Stimulated activated CD4-positive, alpha-beta T cell treated with anti-CD3 and anti-CD28 coated beads, Interleukin-4, amount 100 ng/mL, for 48 hours (primary cell): ENCODE data around the gene ARHGAP23.
"Not testable (repeated sequence)": the region's sequence is repeated elsewhere in the genome, so short reads cannot be mapped to it uniquely, and the experiment has no call there.

Experiments used
- DNase-seq, 2 donors: peaks; one replicate each; pipeline ENCODE4 v3.0.0-alpha.2; 2020; ENCODE audit warnings: low read depth in 2 of 2

ARHGAP23 gene

DNA sequence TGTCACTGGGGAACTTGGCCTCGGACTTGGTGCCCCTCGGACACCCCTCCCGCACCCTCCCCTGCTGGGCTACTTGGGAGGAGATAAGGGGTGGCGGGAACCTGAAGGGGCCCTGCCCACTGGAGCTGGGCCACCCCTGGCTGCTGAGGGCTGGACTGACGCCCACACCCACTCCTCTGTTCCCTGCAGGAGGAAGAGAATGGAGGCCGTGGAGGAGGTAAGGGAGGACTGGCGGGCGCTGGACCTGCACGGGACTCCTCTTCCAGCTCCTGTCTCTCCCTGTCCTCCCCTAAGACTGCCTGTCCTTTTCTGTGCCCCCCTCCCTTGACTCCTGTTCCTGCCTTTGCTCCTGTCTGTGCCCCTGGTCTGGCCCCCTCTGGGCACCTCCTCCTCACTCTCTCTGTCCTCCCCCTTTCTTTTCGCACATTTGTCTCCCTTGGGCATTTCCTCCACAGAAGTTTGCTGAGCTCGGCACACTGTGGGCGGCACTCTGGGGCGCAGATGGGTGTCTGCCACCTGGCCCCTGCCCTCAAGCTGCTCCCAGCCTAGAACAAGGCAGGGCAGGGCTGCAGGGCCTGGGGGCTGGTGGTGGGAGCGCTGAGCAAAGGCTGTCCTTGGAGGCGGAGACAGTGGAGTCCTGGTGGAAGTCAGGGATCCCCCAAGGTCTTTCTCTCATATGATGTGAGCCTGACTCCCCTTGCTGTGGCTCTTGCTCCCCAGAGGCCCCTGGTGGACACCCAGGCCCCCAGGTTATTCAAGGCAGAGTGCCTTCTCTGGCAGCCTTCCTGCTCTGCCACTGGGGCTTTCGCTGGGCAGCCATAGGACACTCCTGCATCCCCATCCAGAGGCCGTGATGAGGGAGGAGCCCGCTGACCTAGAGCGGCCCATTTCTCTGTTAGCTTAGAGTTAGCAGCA, 32.7 kb downstream of the ARHGAP23 start:
- no peak for DNase-seq

DNA sequence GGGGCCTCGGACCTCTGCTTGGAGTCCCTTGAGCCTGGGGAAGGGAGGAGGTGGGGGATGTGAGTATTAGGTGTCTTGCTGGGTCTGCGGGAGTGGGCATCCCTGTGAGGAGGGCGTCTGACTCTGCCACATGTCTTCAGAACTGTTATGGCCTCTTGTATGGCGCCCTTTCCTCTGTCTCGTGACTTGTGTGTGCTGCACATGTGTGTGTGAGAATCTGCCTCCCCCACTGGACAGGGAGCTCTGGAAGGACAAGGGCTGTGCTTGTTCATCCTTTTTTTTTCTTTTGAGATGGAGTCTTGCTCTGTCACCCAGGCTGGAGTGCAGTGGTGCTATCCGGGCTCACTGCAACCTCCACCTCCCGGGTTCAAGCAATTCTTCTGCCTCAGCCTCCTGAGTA, 33.4 kb downstream of the ARHGAP23 start:
- no peak for DNase-seq

DNA sequence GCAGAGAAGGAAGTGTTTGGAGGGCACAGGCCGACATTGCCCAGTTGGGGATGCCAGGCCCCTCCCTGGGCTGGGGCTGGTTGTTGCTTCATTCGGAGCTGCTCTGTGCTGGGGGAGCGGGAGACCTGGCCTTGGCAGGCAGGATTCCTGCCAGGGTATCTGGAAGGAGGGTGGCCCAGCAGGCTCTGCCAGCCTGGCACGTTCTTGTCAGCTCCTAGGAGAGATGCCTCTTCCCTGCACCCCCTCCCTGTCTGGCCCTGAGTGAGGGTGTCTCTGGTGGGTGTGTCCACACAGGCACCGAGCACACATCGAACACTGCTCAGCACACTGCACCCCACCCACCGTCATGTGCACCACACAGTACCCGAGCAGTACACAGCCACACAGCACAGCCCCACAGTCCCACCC, 35.2 kb downstream of the ARHGAP23 start:
- DNase-seq, result no peak

DNA sequence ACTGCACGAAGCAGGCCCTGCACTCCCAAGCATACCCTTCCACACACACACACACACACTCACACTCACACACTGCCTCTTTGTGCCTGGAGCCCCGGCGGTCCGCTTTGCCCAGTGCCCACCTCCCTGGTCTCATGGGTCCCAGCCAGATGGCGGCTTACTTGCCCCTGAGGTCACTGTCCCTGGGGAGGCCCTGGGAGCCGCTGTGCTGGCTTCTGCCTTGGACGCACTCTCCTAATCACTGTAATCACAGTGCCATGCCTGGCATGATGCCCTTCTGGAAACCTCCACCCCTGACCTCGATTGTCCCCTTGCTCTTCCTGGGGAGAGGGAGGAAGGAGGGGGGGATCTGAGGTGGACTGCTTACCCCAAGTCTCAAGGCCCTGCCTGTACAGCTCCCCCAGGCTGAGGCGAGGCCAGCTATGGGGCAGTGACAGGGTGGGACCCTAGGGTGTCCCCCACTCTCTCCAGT, 36.0 kb downstream of the ARHGAP23 start:
- no peak for DNase-seq

DNA sequence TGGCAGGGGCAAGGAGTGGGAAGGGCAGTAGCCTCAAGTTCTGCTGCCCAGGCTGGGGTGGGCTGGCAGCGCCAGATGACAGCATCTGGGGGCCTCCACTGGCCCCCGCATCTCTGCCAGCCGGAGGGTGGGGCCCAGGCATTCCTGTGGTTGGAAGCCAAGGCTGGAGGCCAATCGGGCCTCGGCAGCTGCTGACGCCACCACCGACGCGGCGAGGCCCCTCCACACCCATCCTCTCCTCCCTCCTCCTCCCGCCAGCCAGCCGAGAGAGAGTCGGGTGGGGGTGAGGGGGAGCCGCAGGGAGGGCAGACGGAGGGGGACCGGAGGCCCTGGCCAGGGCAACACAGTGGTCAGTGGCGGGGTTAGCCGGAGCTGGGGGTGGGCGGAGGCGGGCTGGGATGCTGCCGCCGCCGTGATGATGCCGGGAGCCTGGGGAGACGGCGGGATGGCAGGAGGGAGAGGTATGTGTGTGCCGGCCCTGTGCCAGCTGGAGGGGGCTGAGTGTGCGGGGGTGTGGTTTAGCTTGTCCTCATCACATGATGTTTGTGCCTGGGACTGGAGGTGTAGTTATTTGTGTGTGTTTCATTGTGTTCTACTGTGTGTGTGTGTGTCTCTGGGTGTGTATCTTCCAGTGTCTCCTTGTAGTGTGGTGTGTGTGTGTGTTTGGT, 36.6 kb downstream of the ARHGAP23 start:
- DNase-seq, result no peak

DNA sequence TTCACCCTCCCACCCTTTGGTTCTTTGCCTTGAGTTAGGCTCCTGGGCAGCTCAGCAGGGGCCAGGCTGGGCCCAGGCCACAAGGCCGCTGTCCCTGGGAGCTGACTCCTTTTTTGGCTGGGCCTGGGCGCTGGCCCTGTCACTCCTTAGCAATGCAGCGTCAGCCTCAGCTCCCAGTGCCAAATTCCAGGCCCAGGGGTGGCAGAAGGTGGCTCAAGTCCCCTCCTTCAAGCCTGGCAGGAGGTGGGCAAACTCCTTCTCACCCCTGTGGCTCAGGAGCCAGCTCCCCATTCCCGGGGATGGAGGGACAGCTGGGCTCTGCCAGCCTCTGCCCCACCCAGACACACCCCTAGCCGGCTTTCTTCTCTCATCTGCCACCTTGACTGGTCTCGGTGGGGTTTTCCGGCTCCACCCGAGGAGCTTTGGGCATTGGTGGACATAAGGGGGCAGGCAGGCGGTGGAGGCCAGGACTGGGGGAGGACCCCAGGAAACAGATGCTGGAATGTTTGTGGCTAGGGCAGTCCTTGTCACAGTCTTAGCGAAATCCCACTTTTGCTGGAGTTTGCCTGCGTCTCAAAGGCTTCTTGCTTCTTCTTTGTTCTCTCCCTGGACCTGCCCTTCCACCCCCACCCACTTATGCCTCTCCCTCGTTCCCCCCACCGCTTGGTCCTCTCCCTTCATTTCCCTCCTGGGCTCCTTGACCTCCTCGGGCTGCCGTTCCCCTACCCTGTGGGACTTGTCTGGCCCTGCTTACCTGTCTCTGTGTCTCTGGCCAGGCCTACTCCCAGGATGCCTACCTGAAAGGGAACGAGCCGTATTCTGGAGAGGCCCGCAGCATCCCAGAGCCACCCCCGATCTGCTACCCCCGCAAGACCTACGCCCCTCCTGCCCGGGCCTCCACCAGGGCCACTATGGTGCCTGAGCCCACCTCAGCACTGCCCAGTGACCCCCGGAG, 37.4 kb downstream of the ARHGAP23 start:
- no peak for DNase-seq

DNA sequence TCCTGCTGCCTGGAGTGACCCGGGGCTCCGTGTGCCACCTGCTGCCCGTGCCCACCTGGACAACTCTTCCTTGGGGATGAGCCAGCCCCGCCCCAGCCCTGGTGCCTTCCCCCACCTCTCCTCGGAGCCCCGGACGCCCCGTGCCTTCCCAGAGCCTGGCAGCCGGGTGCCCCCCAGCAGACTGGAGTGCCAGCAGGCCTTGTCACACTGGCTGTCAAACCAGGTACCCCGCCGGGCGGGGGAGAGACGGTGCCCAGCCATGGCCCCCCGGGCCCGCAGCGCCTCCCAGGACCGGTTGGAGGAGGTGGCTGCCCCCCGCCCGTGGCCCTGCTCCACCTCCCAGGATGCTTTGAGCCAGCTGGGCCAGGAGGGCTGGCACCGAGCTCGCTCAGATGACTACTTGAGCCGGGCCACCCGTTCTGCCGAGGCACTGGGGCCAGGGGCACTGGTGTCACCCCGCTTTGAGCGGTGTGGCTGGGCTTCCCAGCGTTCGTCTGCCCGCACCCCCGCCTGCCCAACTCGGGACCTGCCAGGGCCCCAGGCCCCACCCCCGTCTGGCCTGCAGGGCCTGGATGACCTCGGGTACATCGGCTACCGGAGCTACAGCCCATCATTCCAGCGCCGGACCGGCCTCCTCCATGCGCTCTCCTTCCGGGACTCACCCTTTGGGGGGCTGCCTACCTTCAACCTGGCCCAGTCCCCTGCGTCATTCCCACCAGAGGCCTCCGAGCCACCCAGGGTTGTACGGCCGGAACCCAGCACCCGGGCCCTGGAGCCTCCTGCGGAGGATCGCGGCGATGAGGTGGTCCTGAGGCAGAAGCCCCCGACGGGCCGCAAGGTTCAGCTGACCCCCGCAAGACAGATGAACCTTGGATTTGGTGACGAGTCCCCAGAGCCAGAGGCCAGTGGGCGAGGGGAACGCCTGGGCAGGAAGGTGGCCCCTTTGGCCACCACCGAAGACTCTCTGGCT, 38.4 kb downstream of the ARHGAP23 start:
- DNase-seq, result no peak

DNA sequence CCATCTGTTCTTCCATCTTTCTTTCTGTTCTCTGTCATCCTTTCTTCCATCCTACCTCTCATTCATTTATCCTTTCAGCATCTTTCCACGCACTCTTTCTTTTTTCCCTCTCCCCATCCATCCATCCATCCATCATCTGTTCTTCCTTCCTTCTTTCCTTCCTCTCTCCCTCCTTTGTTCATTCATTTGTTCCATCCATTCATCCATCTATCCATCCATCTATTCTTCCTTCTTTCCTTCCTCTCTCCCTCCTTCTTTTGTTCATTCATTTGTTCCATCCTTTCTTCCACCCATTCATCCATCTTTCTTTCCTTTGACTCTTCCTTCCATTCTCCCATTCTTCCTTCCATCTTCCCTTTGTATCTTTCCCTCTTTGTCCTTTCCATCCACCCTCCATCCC, 39.2 kb downstream of the ARHGAP23 start:
- no peak for DNase-seq

DNA sequence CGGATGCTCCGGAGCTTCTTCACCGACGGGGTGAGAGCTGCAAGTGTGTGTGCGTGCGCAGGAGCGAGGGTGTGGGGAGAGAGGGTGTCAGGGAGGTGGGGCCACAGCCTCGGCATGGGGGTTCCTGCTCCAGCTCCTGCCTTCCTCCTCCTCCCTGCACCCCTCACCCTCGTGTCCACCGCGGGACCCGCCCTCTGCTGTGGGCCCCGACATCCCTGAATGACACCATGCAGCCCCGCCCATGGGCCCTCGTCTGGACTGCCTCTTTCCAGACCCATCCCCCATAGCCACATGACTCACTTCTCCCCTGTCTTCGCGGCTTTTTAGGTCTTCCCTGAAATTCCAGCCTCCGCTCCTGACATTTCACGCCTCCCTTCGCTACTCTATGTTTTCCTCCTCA, 41.6 kb downstream of the ARHGAP23 start:
- no peak for DNase-seq

DNA sequence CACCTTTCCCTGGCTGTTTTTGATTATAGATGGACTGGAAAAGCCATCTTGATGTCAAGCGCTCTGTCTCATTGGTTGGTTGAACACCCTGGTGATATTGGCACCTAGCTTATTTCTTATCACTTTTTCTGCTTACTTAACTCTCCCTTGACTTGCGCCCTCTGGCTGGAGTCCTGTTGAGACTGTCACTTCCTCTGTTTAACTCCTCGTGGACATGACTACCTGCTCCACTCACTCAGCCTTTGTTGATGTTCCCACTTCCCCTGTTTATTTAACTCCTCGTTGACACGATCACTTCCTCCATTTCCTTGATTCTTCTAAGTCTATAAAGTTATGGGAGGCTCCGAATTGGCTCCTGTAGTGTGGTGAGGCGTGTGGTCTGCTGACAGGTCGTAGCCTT, 43.0 kb downstream of the ARHGAP23 start:
- DNase-seq, result not testable (repeated sequence)

DNA sequence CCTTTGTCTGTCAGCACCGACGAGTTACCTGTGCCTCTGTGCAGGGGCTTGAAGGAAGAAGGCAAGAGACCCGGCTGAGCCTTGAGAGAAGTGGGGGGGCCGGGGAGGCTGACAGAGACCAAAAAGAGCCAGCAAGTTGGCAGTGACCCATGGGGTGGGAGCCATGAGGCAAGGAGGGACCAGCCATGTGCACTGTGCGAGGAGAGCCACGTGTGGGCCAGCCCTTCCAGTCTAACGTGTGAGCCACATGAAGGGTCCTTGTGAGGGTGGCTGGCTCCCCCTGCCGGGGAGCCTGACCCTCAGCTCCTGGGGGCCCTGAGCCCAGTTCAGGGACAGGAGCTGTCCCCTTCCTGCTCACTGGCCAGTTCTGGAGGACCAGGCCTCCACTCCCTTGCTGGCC, 46.4 kb downstream of the ARHGAP23 start:
- DNase-seq, result not testable (repeated sequence)

DNA sequence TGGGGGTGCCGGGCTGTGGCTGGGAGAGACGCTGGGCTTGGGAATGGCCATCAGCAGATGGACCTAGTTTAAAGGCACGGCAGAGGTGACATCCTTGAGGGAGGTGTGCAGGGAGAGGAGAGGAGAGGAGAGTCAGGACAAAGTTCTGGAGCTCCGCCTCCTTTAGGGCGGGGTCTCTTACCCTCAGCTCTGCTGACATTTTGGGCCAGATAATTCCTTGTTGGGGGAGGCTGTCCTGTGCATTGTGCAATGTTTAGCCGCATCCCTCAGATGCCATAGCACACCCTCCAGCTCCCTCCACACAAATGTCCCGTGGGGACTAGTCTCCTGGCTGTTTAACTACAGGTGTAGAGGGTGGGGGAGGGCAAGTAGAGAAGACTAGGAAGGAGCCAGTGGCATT, 48.3 kb downstream of the ARHGAP23 start:
- DNase-seq, result no peak

DNA sequence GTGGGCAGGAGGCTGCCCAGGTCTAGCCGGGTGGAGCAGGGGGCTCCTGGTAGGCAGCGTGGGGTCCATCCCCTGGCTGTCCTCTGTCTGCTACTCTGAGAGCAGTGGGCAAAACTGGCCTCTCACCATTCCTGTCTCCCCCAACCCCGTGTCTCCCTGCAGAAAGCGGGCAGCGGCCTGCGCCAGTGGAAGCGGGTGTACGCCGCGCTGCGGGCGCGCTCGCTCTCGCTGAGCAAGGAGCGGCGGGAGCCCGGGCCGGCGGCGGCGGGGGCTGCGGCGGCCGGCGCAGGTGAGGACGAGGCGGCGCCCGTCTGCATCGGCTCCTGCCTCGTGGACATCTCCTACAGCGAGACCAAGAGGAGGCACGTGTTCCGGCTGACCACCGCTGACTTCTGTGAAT, 49.2 kb downstream of the ARHGAP23 start:
- DNase-seq, result not testable (repeated sequence)

DNA sequence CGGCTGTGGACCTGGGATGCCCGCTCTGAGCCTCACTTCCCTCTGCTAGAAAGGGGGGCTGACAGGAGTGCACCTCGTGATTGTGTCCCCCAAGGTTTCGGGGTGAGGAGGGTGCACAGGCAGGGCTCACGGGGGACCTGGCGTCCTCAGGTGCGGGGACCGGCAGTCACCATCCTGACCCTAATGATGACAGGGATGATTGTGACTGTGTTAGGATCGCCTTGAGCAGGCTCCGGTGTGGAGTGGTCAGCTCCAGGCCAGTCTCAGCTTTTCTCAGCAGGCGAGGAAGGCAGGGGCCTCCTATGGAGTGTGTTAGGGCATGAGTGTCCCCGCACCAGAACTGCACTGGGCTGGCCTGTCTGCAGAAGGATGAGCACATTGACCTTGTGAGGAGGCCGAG, 49.7 kb downstream of the ARHGAP23 start:
- DNase-seq, result not testable (repeated sequence)

DNA sequence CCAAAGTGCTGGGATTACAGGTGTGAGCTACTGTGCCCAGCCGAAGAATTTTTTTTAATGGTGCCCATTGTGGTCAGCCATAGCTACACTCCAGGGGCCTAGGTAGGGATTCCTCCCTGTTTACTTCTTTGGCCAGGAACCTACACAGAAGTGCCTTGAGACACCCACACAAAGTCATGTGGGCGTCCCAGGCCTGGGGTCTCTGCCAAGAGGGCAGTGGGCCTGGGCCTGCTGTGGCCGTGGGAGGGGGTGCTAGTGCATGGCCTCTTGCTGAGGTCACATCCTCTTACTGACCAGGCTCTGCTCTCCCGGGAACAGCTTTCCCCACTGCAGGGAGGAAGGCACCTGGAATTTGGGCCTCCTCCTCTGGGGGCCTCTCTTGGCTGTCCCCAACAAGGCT, 50.4 kb downstream of the ARHGAP23 start:
- not testable (repeated sequence) for DNase-seq

DNA sequence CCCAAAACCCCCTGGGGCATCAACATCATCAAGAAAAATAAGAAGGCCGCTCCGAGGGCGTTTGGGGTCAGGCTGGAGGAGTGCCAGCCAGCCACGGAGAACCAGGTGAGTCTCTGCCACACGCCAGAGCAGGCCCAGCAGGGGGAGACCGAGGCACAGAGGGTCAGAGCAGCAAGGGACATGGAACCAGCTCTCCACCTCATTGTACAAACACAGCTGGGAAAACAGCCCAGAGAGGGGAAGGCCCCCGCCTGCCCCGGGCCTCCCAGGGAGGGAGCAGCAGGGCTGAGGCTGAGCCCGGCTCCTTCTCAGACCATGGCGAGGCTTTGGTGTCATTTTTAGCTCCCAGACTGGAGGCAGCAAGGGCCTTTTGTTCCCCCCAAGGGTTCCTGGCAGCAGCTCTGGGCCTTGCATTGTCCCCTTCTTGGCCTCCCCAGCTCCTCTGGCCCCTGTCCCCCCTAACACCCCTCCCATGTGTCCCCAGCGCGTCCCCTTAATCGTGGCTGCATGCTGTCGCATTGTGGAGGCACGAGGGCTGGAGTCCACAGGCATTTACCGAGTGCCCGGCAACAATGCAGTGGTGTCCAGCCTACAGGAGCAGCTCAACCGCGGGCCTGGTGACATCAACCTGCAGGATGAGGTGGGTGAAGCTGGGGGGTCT, 53.9 kb downstream of the ARHGAP23 start:
- DNase-seq, result not testable (repeated sequence)

DNA sequence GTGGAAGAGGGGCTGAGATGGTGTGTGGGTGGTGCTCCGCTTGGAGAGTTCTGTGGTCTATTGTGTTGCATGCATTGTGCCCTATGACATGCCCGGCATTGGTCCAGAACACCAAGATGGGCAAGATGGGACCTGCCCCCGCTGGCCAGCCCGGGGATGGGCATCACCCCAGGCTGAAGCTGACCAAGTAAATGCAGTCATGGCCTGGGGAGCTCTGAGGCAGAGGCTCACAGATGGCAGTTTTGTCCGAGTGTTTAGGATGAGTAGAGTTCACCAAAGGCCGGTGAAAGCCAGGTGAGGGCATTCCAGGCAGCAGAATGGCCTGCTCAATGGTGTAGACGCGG, 54.4 kb downstream of the ARHGAP23 start:
- not testable (repeated sequence) for DNase-seq

DNA sequence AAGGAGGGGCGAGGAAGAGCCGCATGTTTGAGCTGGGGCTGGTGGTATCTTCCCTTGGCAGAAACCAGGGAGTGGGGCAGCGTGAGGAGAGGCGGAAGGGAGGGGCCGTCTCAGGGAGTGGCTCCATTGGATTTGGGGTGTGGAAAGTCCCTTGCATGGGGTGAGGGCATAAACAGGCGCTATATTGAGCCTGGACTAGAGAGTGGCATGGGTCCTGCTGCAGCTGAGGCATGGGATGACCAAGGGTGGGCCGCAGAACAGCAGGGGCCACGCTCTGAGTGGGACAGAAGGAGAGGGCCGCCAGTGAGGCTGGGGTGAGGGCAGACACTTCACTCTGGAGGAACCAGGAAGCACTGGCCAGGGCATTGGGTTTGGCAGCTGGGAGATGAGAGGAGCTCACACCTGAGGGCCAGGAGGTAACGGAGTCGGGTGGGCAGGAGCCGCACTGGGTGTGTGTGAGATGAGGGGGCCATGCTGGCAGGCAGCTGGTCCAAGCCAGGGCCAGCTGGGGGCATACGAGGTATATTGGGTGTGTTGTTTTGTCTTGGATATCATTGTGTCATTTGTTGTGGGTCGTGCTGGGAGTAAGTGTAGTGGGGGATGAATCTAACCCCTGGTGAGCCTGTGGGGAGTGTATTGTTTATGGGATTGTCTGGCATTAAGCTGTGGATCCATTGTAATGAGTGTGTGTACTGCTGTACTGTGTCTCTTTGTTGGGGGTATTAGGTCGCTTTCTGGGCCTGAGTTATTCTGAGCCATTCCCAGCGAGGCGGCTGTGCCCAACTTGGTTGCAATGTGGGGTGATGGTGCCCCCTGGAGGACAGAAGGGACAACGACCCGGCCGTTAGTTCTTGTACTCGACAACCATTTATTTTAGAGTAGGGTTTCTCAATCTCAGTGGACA, 56.2 kb downstream of the ARHGAP23 start:
- peak; percentile 55 to 62 for DNase-seq

DNA sequence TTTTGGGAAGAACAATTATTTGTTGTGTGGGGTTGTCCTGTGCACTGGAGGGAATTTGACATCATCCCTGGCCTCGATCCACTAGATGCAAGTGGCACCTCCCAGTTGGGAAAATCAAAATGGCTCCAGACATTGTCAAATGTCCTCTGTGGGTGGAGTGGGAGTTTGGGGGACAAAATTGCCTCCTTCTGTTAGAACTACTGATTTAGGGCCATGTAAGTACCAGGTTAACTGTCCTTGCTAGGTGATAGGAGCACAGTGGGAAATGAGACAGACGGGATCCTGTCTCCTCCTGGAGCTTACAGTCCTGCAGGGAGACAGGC, 56.8 kb downstream of the ARHGAP23 start:
- DNase-seq, result no peak
